HG02571 (cell line): ENCODE results near the gene SCN4A.

Experiments used
- ATAC-seq: cut with Tn5 transposase; IDR thresholded peaks from one replicate; pipeline ENCODE4 v1.9.1; 2021; ENCODE audit warnings: mild to moderate bottlenecking, moderate library complexity; ENCODE audit not compliant: unreplicated experiment

SCN4A gene

GRCh38 chr17:63960006-63960405 is 12.7 kb downstream of the SCN4A start:
- ATAC-seq: no peak

GRCh38 chr17:63956296-63956920 is 16.3 kb downstream of the SCN4A start:
- ATAC-seq: no peak

- ATAC-seq: no peak
Observed at GRCh38 chr17:63955791-63956190, 16.9 kb downstream of the SCN4A start.

- no peak for ATAC-seq
Observed at GRCh38 chr17:63955232-63955631, 17.5 kb downstream of the SCN4A start.

GRCh38 chr17:63954402-63955063 is 18.2 kb downstream of the SCN4A start:
- ATAC-seq: no peak

DNA sequence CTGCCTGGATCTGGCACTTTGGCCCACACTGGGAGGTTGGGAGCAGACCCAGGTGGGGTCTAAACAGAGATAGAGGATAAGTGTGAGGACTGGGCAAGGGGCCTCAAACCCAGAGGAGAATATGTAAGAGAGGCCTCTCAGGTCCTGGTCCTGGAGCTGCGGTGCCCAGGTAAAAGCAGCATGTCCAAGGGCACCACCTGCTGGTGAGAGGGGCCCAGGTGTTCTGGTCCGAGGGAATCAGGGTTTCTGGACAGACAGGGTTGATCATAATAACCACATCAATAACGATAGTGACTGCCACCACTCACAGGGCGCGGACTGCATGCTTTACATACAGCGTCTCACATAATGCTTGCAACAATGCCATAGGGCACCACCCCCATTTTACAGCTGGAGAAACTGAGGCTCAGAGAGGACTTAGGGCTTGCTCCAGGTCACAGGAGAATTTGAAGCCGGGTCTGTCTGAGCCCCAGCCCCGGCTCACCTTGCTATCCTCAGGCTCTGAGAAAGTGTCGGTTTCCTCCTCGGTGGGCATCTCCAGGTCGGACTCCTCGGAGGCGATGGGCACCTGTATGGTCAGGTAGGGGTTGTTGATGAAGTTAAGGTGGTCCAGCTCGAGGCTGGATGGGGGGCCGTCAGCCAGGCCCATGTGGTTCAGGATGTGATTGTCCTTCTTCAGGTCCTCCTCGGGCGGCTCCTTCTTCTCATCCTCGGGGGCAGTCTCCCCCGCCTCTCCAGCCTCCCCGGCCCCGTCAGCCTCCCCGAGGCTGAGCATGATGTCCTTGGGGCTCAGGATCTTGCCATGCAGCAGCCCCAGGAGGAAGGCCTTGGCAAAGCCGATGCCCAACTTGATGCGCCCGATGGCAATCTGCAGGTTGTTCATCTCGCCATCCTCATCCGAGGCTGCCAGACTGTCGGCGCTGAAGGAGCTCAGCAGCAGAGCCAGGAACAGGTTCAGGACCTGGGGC is 21.5 kb downstream of the SCN4A start:
- no peak for ATAC-seq

GRCh38 chr17:63949576-63950250 is 23.0 kb downstream of the SCN4A start:
- ATAC-seq: no peak

DNA sequence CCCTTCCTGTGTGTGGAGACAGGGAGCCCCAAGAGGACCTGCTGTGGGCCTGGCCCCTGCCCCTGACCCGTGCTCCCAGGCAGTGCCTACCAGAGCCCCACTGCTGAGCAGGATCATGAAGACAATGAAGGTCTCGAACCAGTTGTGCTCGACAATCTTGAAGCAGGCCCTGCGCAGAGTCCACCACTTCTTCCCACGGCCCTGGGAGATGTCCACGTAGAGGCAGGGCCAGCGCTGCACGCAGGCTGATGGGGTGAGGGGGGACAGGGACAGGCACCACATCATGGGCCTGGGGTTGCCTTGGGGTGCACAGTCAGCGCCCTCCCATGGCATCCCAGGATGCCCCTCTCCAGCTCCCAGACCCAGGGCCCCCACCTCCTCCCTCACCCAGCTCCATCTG is 24.2 kb downstream of the SCN4A start:
- no peak for ATAC-seq

- no peak for ATAC-seq
Observed at GRCh38 chr17:63947711-63948330, 24.9 kb downstream of the SCN4A start.

DNA sequence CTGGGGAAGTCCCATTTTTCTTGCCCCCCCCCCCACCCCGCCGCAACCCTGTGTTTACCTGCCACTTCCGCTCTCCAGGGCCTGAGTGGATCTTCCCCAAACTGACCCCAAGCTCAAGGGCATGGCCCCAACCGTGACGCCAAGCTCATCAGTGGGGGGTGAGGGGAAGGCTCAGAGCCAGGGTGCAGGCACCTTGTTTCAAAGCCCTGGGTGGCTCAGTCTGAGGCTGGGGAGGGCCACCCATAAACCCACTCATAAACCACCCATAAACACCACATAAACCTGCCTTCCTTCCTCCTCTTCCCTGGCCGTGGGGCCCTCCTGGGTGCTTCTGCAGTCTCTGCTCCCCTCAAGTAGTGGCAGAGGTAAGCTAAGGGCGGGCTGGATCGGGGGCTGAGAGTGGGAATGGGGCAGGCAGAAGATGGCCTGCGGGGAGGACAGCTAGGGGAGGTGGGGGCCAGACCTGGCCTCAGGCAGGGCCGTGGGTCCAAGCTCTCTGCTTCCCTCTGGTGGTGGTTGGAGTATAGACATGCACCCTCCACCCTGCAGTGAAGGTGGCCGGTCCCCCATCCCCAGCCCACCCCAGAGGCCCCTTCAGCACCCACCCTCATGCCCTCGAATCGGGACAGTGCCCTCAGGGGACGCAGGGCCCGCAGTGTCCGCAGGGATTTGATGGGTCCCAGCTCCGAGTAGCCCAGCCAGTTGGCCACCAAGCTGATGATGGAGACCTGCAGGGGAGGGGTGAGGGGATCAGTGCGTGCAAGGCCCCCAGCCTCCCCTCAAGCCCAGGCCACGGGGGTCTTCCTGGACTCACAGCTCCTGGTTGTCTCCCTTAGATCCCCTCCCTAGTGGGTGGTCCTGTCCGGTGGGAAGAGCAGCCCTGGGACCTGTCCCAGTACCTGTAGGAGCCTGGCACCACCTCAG is 26.0 kb downstream of the SCN4A start:
- ATAC-seq: peak; percentile 78

DNA sequence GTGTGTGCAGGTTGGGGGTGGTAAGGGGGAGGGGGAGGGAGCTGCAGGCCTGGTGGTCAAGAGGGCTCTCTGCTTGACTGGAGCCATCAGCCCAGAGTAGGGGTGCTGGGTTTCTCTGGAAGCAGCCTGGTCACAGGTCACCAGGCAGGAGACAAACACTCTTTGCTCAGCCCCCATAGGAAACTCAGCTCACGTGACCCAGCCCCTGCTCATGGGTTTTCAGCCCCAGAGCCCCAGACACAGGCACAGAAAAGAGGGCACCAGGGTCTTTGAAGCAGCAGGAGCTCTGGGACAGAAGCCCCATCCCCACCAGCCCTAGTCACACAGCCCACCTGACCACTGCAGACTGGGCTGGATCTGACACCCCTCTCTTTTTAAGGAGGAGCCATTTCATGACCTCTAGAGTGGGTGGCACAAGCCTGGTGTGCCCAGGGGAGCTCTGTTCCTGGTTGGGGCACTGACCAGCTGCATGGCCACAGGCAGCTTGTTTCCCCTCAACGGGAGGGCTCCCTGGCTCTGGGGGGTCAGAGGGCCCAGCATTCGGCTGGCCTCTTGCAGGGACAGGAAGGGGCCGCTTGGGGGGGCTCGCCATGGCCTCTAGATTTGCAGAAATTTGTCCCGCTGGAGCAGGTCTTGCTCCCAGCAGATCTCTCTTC is 26.8 kb downstream of the SCN4A start:
- no peak for ATAC-seq

- ATAC-seq: no peak
Observed at GRCh38 chr17:63944736-63945499, 27.8 kb downstream of the SCN4A start.

DNA sequence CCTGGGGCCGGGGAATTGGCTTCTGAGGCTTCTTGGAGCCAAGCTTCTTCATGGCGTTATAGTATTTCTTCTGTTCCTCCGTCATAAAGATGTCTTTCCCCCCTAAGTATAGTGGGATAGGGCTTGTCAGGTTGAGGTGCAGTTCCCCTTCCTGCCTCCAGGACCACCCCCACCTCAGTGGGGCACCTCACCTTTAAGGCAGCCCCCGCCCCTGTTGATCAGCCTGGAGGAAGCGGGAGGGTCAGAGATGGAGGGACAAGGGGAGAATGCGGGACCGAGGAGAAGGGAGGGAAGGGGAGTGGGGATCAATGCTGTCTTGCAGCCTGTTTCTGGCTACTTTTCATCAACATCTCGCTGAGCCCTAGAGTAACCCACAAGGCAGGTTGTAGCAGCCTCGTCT is 29.0 kb downstream of the SCN4A start:
- ATAC-seq: no peak

DNA sequence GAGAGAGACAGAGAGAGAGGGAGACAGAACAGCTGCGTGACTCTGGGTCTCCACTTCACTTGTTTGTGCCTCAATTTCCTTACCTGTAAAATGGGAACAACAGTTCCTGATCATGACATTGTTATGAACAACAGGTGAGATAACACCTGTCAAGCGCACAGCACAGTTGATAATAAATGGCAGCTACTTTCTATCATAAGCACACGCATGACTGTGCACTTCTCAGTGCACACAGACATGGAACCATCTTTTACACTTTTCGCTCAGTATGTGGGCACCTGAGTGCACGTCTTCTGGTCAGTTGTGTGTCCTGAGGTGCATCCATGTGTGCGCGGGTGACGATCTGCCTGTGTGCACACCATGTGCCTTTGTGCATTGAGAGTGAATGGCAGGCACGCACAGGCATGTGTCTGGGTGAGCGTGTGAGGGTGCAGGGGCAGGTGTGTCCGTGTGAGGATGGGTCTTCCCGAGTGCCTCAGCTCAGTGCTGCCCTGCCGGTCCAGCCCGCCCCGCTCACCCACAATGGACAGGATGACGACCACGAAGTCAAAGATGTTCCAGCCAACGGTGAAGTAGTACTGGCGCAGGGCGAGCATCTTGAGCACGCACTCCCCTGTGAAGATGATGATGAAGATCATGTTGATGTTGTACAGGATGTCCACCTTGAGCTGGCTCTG is 30.3 kb downstream of the SCN4A start:
- no peak for ATAC-seq

GRCh38 chr17:63941751-63942150 is 31.0 kb downstream of the SCN4A start:
- ATAC-seq: no peak

- ATAC-seq: no peak
Observed at GRCh38 chr17:63941162-63941561, 31.6 kb downstream of the SCN4A start.

DNA sequence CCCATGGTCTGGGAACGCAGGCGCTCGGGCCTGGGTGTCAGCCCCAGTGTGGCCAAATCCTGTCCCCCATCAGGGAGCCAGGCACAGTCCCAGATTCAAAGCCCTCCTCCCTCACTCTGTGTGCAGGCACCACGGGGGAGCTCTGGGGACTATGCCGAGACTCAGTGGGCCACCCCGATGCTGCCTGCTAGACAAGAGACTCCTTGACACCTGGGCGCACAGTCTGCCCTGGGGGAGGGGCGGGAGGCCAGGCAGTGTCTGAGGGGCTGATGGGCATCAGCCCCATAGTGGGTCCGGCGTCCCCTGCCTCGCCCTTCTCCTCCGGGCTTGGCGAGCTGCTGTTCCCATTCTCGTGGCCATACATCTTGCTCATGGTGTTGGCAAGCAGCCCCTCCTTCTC is 32.1 kb downstream of the SCN4A start:
- no peak for ATAC-seq

DNA sequence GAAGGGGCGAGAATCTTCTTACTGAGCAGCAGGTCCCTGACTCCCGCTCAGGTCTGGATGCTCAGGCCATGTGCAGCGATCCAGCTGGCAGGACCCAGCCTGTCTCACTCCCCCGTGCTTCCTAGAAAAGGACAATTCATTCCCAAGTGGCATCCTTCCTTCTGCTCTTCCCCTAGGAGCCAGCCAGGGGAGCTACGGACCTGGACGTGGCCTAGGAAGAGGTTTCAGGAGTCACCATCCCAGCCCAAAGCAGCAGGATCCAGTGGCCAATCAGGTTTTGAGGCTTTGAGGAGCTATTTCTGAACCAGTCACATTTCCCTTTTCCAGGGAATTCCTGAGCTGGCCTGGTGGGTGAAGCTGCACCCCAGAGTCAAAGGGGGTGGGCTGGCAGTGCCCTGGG is 32.8 kb downstream of the SCN4A start:
- ATAC-seq: no peak
